Fibroblast of villous mesenchyme (primary cell): ENCODE measurements around the gene PCNX3. TPM values are rescaled to one million over a fixed set of nuclear protein-coding genes. Genes with fewer than 3 reads are reported as not detected.

Source experiments
- DNase-seq: peaks from one replicate; pipeline ENCODE4 v3.0.0-alpha.2; 2010; ENCODE audit warnings: low read depth
- H3K4me3 ChIP-seq: 2 replicates; pipeline ENCODE4 v1.5.1; 2011; ENCODE audit warnings: low read depth, mild to moderate bottlenecking, low read length
- CTCF ChIP-seq: IDR thresholded peaks from 2 replicates; pipeline ENCODE4 v1.5.1; 2012; ENCODE audit warnings: low read depth, mild to moderate bottlenecking, low read length; ENCODE audit not compliant: insufficient read depth
- total RNA-seq: library from RNA; depleted of rRNA; stranded (reverse); fragments of >200 nt; gene quantifications from 2 replicates; pipeline ENCODE4 v1.2.3, GENCODE V29; 2012

Gene PCNX3
- total RNA-seq, 1 donor: 32.4 TPM

GRCh38 chr11:65646958-65647701 is 31.6 kb downstream of the PCNX3 start:
- no peak for TF ChIP-seq CTCF
- no peak overlapping the region for H3K4me3 ChIP-seq
- no peak for DNase-seq

GRCh38 chr11:65648997-65649493 is 33.5 kb downstream of the PCNX3 start:
- no peak for DNase-seq
- no peak overlapping the region for H3K4me3 ChIP-seq
- no peak for TF ChIP-seq CTCF

- no peak overlapping the region for H3K4me3 ChIP-seq
- TF ChIP-seq CTCF: no peak
- no peak for DNase-seq
These were observed 34.3 kb downstream of the PCNX3 start for GRCh38 chr11:65649656-65650546.

GRCh38 chr11:65650547-65651338 is 35.2 kb downstream of the PCNX3 start:
- no peak overlapping the region for H3K4me3 ChIP-seq
- no peak for TF ChIP-seq CTCF
- no peak for DNase-seq

- TF ChIP-seq CTCF: no peak
- no peak overlapping the region for H3K4me3 ChIP-seq
- DNase-seq: no peak
These were observed 35.7 kb downstream of the PCNX3 start for GRCh38 chr11:65651339-65651588.

- no peak for TF ChIP-seq CTCF
- peak overlapping the region; percentile 65 for H3K4me3 ChIP-seq
- peak; percentile 51 for DNase-seq
These were observed 36.3 kb downstream of the PCNX3 start for GRCh38 chr11:65651589-65652510.
